SK-N-SH (cell line): ENCODE measurements around the gene ANKRD65.

Experiments
- FOXM1 ChIP-seq: IDR thresholded peaks from 2 replicates; pipeline ENCODE4 v1.4.0; 2012; ENCODE audit warnings: low read depth, mild to moderate bottlenecking
- GABPA ChIP-seq: IDR thresholded peaks from 2 replicates; pipeline ENCODE4 v1.4.0; 2012; ENCODE audit warnings: low read depth, mild to moderate bottlenecking
- POLR2AphosphoS5 ChIP-seq: IDR thresholded peaks from 2 replicates; pipeline ENCODE4 v1.6.1; 2012; ENCODE audit warnings: low read depth, low read length
- RAD21 ChIP-seq: IDR thresholded peaks from 2 replicates; pipeline ENCODE4 v1.6.1; 2012; ENCODE audit warnings: mild to moderate bottlenecking, low read length
- SIN3A ChIP-seq: IDR thresholded peaks from 2 replicates; pipeline ENCODE4 v1.6.1; 2012; ENCODE audit warnings: low read depth, mild to moderate bottlenecking, low read length, moderate library complexity, borderline replicate concordance
- SMC3 ChIP-seq: IDR thresholded peaks from 2 replicates; pipeline ENCODE4 v1.6.1; 2012; ENCODE audit warnings: low read depth, low read length, improper control_type of control experiment
- TEAD4 ChIP-seq: IDR thresholded peaks from 2 replicates; pipeline ENCODE4 v1.4.0; 2012; ENCODE audit warnings: mild to moderate bottlenecking, borderline replicate concordance; ENCODE audit not compliant: insufficient read depth
- YY1 ChIP-seq: IDR thresholded peaks from 2 replicates; pipeline ENCODE4 v1.4.0; 2012; ENCODE audit warnings: low read depth, mild to moderate bottlenecking
- TF ChIP-seq, protein P1 (sequence below): fragments of 200-600 bp; sonication (generic); IDR thresholded peaks from 2 replicates; pipeline ENCODE4 v1.6.1; 2017; ENCODE audit warnings: antibody characterized with exemption, mild to moderate bottlenecking, moderate library complexity
- TF ChIP-seq, protein P2 (sequence below): IDR thresholded peaks from 2 replicates; pipeline ENCODE4 v1.6.1; 2012; ENCODE audit warnings: mild to moderate bottlenecking, low read depth, low read length, moderate library complexity
- TF ChIP-seq, protein P3 (sequence below): IDR thresholded peaks from 2 replicates; pipeline ENCODE4; 2012

DNA sequence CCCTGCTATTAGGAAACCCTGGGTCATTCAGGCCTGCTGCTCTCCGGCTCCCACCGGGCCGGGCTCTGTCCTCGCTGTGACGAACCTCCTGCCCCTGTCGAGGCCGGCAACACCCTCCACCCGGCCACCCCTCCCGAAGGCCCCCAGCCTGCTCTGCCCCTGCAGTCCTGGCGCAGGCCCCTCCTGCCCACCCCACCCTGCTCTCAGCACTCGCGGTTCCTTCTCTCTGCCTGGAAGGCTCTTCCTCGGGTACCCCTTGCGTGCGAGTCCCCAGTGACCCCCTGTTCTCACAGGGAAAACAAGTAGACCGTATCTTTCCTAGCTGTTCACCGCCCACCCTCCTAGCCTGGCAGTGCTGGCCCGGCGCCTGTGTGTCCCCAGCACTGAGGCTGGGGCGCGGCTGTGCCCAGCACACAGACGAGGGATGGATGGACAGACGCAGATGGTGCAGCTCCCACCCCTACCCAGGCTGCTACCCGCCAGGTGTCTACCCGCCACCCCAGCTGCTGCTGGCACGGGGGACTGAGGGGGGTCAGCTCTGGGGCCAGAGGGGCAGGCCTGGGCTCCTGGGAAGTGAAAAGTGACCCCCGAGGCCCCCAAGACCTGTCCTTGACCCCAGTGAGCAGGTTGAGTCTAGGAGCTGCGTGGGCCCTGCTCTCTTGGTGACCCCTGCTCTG lies 11.3 kb upstream of the ANKRD65 start:
- TF ChIP-seq FOXM1 (no peak), GABPA (no peak), SIN3A (no peak), POLR2AphosphoS5 (no peak), YY1 (no peak), RAD21 (no peak), TEAD4 (no peak), SMC3 (no peak)
- TF ChIP-seq, protein P1, sequence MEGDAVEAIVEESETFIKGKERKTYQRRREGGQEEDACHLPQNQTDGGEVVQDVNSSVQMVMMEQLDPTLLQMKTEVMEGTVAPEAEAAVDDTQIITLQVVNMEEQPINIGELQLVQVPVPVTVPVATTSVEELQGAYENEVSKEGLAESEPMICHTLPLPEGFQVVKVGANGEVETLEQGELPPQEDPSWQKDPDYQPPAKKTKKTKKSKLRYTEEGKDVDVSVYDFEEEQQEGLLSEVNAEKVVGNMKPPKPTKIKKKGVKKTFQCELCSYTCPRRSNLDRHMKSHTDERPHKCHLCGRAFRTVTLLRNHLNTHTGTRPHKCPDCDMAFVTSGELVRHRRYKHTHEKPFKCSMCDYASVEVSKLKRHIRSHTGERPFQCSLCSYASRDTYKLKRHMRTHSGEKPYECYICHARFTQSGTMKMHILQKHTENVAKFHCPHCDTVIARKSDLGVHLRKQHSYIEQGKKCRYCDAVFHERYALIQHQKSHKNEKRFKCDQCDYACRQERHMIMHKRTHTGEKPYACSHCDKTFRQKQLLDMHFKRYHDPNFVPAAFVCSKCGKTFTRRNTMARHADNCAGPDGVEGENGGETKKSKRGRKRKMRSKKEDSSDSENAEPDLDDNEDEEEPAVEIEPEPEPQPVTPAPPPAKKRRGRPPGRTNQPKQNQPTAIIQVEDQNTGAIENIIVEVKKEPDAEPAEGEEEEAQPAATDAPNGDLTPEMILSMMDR, result no peak
- TF ChIP-seq, protein P2, sequence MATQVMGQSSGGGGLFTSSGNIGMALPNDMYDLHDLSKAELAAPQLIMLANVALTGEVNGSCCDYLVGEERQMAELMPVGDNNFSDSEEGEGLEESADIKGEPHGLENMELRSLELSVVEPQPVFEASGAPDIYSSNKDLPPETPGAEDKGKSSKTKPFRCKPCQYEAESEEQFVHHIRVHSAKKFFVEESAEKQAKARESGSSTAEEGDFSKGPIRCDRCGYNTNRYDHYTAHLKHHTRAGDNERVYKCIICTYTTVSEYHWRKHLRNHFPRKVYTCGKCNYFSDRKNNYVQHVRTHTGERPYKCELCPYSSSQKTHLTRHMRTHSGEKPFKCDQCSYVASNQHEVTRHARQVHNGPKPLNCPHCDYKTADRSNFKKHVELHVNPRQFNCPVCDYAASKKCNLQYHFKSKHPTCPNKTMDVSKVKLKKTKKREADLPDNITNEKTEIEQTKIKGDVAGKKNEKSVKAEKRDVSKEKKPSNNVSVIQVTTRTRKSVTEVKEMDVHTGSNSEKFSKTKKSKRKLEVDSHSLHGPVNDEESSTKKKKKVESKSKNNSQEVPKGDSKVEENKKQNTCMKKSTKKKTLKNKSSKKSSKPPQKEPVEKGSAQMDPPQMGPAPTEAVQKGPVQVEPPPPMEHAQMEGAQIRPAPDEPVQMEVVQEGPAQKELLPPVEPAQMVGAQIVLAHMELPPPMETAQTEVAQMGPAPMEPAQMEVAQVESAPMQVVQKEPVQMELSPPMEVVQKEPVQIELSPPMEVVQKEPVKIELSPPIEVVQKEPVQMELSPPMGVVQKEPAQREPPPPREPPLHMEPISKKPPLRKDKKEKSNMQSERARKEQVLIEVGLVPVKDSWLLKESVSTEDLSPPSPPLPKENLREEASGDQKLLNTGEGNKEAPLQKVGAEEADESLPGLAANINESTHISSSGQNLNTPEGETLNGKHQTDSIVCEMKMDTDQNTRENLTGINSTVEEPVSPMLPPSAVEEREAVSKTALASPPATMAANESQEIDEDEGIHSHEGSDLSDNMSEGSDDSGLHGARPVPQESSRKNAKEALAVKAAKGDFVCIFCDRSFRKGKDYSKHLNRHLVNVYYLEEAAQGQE, result no peak
- TF ChIP-seq, protein P3, sequence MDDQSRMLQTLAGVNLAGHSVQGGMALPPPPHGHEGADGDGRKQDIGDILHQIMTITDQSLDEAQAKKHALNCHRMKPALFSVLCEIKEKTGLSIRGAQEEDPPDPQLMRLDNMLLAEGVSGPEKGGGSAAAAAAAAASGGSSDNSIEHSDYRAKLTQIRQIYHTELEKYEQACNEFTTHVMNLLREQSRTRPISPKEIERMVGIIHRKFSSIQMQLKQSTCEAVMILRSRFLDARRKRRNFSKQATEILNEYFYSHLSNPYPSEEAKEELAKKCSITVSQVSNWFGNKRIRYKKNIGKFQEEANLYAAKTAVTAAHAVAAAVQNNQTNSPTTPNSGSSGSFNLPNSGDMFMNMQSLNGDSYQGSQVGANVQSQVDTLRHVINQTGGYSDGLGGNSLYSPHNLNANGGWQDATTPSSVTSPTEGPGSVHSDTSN, result no peak
